Activated CD4-positive, alpha-beta T cell treated with anti-CD3 and anti-CD28 coated beads for 1 hour (primary cell): ENCODE results near the gene GLP2R.

Source experiments
- DNase-seq: peaks from one replicate; pipeline ENCODE4 v3.0.0-alpha.2; 2020

The GLP2R gene

DNA sequence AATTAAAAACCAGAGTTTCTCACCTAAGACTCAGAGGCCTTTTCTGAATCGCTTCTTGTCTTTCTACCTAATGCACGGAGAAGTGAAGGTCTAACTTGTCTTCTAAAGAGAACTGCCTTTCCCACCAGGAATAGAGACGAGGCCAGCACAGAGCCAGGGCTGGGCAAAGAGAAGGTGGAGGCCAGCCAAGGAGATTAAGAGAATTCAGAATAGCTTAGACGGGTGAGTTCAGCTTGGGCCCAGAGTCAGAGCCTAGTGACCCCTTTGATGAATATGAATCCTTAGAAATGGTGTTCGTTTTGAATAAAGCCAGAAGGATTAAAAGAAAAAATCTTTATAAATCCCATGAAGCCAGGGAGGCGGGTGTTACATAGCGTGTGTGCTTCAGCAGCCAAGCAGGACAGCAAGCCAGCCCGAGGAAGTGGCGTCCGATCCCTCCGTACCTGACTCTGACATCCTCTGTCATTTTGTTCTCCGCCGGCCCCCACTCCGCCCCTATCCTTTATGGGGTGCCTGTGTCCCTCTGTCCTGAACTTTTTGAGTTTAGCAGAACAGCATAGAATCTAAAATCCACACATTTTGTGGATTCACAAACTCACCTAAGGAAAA is 11.3 kb upstream of the GLP2R start:
- no peak for DNase-seq

- DNase-seq, result no peak
Observed at GRCh38 chr17:9816472-9816871, 9.3 kb upstream of the GLP2R start.

- no peak for DNase-seq
Observed at GRCh38 chr17:9817086-9817485, 8.6 kb upstream of the GLP2R start.

DNA sequence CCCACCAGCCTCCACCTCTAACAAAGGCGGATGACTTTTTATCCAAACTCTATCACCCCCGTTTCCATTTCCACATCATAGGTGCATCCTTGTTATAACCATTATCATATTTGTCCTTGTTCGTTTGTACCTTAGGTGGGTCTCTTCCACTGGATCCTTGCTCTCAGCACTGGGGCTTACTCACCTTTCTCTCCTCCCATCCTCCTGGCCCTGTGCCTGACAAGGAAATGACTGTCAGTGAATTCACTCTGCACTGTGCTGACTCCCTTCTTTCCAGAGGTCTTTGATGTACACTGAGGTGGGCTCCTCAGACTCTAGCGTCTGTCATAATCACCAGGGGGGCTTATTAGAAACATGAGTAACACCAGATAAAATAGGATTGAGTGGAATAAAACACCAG is 7.0 kb upstream of the GLP2R start:
- no peak for DNase-seq

DNA sequence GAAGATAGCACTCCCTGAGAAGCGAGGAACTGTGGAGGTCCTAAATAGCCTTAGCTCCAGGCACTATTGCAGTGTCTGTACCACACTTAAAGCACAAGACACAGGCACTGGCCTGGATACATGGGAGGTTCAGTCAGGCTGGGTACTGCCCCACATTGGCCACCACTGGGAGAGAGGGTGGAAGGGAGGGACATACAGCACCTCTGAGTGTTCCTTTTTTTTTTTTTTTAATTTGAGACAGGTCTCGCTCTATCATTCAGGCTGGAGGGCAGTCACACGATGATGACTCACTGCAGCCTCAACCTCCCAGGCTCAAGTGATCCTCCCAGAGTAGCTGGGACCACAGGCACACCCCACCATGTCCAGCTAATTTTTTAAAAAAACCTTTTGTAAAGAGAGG is 5.3 kb upstream of the GLP2R start:
- DNase-seq, result no peak

DNA sequence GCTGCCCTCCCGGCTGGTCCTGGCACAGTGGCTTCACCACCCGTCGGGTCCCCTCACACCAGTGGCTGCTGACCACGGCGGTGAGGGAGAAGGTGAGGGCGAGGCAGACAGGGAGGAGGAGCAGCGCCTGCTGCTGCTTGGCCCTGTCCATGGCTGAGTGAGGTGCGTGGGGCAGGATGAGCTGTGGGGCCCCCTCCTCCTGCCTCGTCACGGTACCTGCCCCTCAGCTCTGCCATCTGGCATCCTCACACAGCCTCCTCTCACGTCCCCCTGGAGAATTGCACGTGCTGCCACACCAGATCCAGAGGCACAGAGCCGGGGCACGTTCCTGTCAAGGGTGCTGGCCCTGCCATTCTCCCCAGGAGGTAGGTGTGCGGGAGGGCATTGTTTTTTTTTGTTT is 3.8 kb upstream of the GLP2R start, which contains the start of gene GSG1L2:
Gene GSG1L2, minus strand, starts transcription at position 159 of the 400 bp plus-strand sequence. Its CDS starts 8 bp downstream, at position 151.
- no peak for DNase-seq

DNA sequence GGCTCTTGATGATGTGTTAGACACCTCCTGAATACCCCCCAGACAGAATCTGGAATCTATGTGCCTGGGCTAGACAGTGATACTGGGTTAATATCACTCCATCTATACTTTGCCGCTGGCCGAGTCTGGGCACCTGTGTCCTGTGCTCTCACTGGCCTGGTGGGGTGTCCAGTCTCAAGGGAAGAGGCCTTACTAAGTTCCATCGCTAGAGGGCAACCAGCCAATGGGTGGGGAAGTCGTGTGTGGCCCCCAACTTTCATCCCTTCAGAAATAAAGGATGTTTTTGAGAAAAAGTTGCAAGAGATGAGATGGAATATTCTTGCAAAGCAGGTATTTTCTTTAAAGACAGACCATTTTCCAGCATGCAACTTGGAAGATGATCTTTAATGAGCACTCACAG is 1.6 kb upstream of the GLP2R start:
- DNase-seq, result no peak

- no peak for DNase-seq
Observed at GRCh38 chr17:9824797-9825338, 856 bp upstream of the GLP2R start.

GRCh38 chr17:9828296-9829295 is 2.9 kb downstream of the GLP2R start:
- DNase-seq, result no peak

GRCh38 chr17:9829343-9829742 is 3.6 kb downstream of the GLP2R start:
- no peak for DNase-seq

GRCh38 chr17:9830711-9831110 is 5.0 kb downstream of the GLP2R start:
- DNase-seq, result no peak

- DNase-seq, result no peak
Observed at GRCh38 chr17:9833922-9834321, 8.2 kb downstream of the GLP2R start.

GRCh38 chr17:9837551-9838471 is 12.1 kb downstream of the GLP2R start:
- DNase-seq, result no peak

DNA sequence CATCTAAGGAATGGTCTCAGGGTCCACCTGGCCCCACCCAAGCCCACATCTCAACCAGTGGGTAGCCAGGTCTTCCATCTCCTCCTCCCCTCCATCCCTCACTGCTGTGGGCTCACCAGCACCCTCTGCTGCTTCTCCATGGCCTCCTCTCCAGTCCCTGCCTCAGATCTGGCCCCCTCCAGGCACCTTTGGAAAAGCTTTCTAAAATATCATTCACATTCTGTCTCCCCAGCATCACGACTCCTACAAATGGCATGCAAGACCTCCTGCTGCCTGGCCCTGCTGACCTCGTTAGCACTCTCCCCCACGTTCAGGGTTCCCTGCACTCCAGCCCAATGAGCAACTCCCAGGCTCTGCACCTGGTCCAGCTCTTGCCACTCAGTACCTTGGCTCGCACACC is 13.7 kb downstream of the GLP2R start:
- DNase-seq, result no peak

DNA sequence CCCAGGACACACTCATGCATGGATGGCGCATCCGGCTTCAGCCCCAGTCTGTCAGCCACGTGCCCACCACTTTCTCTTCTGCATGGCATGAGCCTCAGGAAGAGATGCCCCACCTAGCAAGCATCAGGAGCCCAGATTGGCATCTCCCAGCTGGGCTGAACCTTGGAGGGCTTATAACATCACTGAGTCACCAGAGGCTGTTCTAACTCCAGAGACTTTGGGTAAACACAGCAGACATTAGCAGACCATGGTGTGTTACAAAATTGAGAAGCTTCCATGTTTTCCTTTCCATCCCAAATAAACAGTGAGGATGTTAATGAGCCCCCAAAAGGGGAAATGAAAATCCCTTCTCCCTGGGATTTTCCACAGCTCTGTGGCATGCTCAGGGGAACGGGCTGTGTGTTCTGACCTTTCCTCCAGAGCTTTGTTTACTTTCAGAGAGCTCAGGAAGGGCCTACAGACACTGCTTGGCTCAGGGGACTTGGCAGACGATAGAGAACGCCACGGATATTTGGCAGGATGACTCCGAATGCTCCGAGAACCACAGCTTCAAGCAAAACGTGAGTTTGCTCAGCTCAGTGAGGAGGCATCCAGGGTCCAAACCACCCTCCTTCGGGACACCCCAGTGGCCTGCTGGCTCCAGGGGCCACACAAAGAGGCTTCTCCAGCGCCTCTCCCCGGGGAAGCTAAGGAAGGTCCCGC is 16.5 kb downstream of the GLP2R start:
- DNase-seq, result no peak

- DNase-seq, result no peak
Observed at GRCh38 chr17:9843152-9844010, 17.7 kb downstream of the GLP2R start.

GRCh38 chr17:9844153-9844552 is 18.4 kb downstream of the GLP2R start:
- DNase-seq, result no peak

DNA sequence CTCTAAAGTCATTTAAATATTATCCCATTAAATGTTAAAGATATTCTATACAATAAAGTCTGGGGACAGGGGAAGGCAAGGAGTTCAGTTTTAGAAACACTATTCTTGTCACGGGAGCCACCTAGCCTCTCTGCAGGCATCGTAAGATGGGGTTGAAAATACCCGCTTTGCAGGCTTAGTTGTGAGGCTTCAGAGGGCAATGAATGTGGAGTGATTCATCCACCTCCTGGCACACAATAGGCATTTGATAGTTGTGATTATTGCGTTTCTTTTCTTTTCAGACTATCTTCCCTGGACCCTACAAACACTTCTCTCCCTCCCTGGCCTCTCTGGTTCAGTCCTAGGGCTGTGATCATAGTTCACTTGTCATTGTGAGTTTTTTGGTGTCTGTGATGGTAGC is 19.6 kb downstream of the GLP2R start:
- DNase-seq, result no peak

DNA sequence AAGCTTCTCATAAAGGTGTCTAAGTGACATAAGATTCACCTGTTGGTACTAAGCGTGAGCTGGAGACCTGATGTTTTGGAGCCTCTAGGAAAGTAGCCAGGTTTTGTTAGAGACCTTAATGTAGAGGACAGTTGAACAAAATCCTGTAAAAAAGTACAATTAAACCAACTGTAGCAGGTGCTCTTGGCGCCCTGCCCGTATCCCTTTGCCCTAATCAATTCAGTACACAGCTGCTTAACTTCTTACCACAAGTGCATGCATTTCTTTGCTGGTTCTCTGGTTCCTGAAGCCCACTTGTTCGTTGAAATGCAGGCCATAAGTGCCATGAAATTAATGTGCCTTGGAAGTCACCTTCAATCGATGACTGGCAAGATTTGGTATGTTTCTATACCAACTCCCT is 24.4 kb downstream of the GLP2R start:
- no peak for DNase-seq

DNA sequence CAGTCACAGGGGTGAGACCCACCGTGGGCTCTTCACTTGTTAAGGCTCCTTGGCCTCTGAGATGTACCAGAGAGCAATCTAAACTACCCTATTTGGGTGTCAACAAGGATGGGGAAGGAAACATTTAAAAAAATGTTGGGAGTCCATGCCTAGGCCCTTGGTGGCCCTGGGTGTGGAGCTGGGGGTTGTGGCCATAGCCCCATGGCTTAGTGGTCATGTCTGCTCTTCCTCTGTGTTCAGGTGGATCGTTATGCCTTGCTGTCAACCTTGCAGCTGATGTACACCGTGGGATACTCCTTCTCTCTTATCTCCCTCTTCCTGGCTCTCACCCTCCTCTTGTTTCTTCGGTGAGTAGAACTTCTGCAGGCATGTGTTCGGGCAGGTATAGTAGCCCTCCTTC is 28.5 kb downstream of the GLP2R start:
- DNase-seq, result no peak

GRCh38 chr17:9855036-9855435 is 29.3 kb downstream of the GLP2R start:
- no peak for DNase-seq
